NCI-H2227 treated with DMSO at 0.1 percent for 48 hours (cell line): ENCODE measurements around the gene NME1.
A peak's percentile ranks its signal among the peaks of the same experiment; 100 is the strongest.
"Not testable (repeated sequence)": the region's sequence is repeated elsewhere in the genome, so short reads cannot be mapped to it uniquely, and the experiment has no call there.

Experiments
- DNase-seq: peaks from one replicate; lab custom pipeline; 2025; lab: John Stamatoyannopoulos, UW

NME1 gene

GRCh38 chr17:51153210-51154072 is at the start of gene NME1:
TSS of gene NME1 (plus strand) at chr17:51153559. CDS start at chr17:51155655, 2,096 bp downstream.
- peak; percentile 99 for DNase-seq

GRCh38 chr17:51107778-51108177 is 45.6 kb upstream of the NME1 start:
- no peak for DNase-seq

- not testable (repeated sequence) for DNase-seq
Observed at GRCh38 chr17:51112303-51113222, 40.8 kb upstream of the NME1 start.

- DNase-seq: no peak
Observed at GRCh38 chr17:51115179-51115578, 38.2 kb upstream of the NME1 start.

GRCh38 chr17:51118330-51119195 is 34.8 kb upstream of the NME1 start:
- peak; percentile 46 for DNase-seq

- DNase-seq: no peak
Observed at GRCh38 chr17:51119415-51120356, 33.7 kb upstream of the NME1 start.

- DNase-seq: no peak
Observed at GRCh38 chr17:51120357-51120738, 33.0 kb upstream of the NME1 start.

GRCh38 chr17:51120739-51121619 is 32.4 kb upstream of the NME1 start, which contains the start of gene SPAG9:
TSS of gene SPAG9 (minus strand) at chr17:51120868. CDS start at chr17:51120656, 212 bp downstream.
- DNase-seq: peak; percentile 94

- DNase-seq: peak; percentile 43
Observed at GRCh38 chr17:51121620-51122472, 31.5 kb upstream of the NME1 start.

GRCh38 chr17:51122473-51123115 is 30.8 kb upstream of the NME1 start:
- DNase-seq: not testable (repeated sequence)

GRCh38 chr17:51124640-51125503 is 28.5 kb upstream of the NME1 start:
- no peak for DNase-seq

GRCh38 chr17:51128076-51128475 is 25.3 kb upstream of the NME1 start:
- no peak for DNase-seq

GRCh38 chr17:51132964-51133319 is 20.4 kb upstream of the NME1 start:
- no peak for DNase-seq

- no peak for DNase-seq
Observed at GRCh38 chr17:51133365-51133764, 20.0 kb upstream of the NME1 start.

GRCh38 chr17:51135956-51136355 is 17.4 kb upstream of the NME1 start:
- no peak for DNase-seq

GRCh38 chr17:51142597-51142996 is 10.8 kb upstream of the NME1 start:
- DNase-seq: no peak
